Activated CD8-positive, alpha-beta memory T cell treated with anti-CD3 and anti-CD28 coated beads for 48 hours (primary cell): Measurements from ENCODE around the gene RBPJ.
"Not testable (repeated sequence)": the region's sequence is repeated elsewhere in the genome, so short reads cannot be mapped to it uniquely, and the experiment has no call there.

Source experiments
- DNase-seq, 3 experiments: peaks; one replicate each; pipeline ENCODE4 v3.0.0-alpha.2; 2020; ENCODE audit warnings: low read depth in 2 of 3, low spot score in 2 of 3

RBPJ gene

DNA sequence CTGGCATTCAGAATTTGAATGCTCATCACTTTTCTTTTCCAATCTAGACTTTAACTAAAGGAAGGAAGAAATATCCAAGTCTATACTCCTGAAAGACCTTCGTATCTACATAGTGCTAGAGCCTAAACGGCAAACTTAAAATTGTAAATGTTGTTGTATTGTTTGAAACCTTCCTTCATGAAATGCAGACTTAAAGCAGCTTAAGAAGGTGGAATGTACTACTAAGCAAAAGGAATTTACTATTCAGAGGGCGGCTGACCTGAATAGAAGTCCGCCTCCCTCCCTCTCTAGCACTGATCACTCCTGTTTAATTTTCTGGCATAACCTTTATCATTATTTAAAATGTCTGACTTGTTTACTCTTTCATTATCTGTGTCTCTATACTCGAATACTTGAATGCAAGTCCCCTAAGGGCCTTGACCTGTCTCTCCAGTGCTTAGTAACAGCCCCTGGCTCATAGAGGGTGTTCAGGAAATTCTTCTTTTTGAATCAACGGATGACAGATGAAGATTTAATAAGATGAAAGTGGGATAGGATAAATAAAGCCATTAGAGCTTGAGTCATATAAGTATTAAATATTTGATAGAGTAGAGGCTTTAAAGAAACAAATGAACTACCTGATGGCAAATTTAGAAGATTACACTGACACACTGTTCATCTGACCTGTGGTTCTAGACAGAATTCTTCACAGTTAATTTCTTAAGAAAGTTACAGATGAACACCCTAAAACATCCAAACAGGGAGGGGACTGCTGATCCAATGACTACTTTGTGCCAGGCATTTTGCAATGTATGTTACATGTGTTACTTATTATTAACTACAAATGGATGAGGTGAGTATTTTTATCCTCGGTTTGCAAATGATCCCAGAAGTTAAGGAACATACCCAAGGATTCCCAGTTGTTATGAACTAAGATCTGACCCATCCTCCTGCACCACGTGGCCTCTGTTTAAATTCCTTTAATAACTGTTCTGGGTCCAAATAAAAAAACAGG lies 20.2 kb upstream of the RBPJ start:
- DNase-seq: no peak

DNA sequence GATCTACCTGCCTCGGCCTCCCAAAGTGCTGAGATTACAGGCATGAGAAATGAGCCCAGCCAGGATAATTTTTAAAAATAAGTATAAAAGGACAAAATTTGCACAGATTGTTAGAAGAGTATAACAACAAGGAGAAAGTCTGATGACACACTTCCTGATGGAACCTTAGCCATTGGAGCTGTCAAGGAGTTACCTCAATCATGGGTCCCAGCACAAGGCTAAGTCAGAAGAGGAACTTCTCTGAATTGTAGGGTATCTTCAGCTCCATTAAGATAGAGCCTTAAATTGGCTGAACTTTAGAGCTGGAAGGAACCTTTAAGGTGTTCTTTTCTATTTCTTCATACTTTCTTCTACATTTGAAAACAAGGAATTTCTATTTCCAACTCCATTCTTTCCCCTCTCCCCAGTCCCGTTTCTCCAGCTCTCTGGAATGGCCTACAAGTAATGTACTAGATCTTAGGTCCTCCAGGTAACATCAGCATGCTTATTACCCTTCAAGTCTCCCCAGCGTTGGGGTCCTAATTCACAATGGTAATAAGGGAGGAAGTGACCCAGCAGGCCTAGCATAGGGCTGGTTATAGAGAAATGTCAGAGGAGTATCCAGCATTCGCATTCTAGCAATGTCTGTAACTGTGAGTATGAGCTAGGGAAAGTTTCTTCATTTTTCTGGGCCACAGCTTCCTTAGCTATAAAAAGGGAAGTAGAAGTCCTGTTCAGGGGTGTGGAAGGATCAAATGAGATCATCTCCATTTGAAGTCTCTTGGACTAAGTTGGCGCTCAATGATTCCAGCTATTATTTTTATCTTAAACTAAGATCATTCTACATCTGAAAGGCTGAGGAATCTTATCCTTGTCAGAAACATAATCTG lies 18.5 kb upstream of the RBPJ start:
- no peak for DNase-seq

DNA sequence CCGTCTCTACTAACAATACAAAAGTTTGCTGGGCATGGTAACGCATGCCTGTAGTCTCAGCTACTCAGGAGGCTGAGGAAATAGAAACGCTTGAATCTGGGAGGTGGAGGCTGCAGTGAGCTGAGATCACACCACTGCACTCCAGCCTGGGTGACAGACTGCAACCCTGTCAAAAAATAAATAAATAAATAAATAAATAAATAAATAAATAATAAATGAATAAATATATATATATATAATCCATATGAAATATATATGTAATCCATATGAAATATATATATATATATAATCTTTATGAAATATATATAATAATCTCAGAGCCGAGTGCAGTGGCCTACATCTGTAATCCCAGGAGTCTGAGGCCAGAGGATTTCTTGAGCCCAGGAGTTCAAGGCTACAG lies 17.8 kb upstream of the RBPJ start:
- no peak for DNase-seq

DNA sequence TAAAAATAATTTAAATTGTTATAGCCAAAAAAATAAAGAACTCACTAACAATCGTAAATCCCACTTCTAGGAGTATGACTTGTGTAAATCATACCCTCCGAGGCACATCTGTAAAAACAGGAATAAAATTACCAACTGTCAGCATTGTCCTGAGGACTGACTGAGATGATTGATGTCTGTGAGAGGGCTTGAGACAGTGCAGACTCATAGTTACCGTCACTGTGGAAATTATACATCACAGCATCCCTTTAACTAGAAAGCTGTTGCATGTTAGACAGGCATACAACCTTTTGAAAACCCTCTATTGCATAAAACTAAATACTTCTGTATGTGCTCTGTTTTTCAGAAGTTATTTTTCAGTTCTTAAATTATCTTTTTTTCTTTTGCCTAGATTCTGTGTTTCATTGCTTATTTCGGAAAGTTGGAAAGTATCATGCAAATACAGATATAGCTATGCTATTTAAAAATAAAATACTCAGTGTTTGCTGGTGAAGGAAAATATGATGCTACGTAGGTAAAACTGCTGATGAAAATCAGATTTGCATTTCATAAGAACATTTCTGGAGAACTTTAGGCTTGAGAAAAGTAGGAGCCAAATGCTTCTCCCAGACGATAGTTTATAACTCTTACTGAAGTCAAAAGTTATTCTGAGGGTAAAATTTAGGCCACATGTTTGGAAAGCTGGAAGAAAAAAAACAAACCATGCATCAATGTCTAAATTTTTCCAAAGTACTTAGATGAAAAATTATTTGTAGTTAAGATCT lies 13.6 kb upstream of the RBPJ start:
- DNase-seq: no peak

DNA sequence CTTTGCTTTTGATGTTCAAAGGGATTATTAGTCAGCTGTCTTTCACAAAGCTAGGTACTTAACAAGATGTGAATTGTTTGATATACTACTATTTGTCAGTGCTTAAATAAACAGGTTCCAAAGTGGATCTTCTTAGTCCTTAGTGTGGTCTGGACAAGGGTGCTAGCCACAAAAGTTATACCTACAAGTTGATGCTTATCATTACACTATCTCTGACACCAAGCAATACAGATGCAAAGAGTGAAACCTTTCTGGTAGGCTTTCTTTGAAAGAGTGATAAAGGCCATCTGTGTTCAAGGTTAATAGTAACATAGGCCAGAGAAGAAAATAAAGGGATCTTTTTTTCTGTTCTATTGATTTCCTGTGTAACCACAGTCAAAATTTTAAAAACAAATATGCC lies 12.2 kb upstream of the RBPJ start:
- no peak for DNase-seq

DNA sequence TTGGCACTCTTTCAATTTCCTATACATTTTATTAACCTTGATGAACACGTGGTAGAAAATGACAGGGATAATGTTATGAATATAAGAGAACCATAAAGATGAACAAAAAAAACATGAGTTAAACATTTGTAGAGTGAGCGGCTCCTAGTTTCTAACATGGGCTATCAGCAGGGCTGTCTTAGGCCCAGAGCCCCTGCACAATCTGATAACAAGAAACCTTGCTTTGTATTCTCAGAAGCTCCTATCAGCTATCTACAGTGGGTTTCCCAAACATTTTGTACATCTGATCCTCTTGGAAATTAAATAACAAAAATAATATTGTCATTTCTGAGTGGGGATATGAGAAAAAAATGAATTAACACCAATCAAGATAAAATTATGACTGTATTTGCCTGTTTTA lies 10.6 kb upstream of the RBPJ start:
- DNase-seq: no peak

DNA sequence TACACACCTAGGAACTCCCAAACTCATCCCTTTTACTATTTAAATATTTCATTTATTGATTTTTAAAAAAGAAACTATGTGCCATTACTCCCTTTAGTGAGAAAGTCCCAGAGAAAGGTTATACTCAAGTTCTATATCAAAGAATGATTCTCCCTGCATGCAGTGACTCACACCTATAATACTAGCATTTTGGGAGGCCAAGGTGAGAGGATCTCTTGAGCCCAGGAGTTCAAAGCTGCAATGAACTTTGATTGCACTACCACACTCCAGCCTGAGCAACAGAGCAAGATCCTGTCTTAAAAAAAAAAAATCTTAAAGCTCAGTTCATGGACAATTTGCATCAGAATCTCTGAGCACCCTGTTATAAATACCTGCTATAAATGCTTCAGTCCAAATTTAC lies 9.2 kb upstream of the RBPJ start:
- no peak for DNase-seq

DNA sequence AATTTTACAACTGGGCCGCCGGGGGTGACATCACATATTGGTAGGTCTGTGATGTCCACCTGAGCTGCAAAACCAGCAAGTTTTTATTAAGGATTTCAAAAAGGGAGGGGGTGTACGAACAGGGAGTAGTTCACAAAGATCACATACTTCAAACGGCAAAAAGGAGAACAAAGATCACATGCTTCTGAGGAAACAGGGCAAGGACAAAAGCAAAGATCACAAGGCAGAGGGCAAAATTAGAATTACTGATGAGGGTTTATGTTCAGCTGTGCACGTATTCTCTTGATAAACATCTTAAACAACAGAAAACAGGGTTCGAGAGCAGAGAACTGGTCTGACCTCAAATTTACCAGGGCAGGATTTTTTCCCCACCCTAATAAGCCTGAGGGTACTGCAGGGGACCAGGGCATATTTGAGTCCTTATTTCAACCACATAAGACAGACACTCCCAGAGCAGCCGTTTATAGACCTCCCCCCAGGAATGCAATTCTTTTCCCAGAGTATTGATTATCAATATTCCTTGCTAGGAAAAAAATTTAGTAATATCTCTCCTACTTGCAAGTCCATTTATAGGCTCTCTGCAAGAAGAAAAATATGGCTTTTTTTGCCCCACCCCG lies 5.4 kb upstream of the RBPJ start:
- DNase-seq: not testable (repeated sequence)

DNA sequence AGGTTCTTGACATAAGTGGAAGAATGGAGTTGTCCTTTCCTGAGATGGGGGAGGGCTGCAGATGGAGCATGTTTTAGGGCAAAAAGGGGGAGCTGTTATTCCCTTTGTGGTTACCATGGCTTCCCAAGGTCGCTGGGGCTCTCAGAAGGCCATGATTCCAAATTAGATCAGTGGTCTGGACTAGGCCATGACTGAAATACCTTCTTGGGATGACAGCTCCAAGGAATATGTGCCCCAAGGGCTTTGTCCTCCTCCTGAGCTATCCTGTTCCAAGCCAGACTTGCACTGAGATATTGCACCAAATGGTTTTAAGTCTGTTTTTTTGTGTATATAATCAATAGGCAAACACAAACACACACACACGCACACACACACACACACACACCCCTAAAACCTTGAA lies 3.0 kb upstream of the RBPJ start:
- no peak for DNase-seq

DNA sequence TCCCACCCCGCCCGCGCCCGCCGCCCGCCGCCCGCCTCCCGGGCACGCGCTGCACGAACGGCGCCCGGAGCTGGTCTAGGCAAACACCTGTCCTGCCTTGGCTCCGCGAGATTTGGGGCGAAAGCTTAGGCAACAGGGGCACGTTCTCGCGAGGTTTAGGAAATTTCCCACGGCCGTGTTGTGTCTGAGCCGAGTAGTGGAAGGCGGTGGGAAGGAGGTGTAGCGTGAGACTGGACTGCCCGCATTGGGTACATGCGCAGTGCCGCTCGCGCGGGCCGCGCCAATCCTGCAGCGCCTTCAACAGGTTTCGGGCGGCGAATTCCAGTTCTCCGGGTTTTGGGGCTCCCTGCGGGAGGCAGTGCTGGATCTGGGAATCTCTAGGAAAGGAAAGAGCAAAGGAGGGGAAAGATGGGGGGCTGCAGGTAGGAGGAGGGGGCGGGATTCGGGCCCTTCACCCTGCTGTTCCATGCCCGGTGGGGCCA lies 1.3 kb upstream of the RBPJ start:
- DNase-seq: peak; percentile 91 to 96 (median 96)

DNA sequence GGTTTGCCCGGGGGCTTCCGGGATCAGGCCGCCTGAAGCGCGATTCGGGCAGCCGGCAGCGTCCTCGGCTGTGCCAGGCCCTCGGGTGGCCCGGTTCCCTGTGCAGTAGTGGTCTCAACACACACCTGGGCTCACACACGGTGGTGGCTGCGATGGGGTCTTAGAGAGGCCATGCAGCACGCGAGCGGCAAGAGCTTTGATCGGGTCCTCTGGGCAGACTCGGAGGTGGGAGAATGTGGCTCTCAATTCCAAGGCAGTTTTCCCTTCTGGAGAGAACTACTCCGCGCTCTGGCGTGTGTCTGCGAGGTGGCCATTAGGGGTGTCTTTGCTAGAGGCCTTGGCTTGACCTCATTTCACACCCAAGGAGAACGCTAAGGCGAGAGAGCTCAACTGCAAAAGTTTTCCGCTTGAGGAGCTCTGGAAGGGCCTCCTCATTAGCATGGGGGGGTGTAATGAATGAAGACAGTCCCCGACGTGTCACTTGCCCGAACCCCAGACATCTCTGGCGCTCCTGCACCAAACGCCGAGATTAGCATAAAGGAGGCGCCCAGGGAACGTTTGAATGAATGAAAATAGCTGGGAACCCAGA lies 771 bp upstream of the RBPJ start:
- DNase-seq: peak in 1 of 3 experiments; percentile 32

DNA sequence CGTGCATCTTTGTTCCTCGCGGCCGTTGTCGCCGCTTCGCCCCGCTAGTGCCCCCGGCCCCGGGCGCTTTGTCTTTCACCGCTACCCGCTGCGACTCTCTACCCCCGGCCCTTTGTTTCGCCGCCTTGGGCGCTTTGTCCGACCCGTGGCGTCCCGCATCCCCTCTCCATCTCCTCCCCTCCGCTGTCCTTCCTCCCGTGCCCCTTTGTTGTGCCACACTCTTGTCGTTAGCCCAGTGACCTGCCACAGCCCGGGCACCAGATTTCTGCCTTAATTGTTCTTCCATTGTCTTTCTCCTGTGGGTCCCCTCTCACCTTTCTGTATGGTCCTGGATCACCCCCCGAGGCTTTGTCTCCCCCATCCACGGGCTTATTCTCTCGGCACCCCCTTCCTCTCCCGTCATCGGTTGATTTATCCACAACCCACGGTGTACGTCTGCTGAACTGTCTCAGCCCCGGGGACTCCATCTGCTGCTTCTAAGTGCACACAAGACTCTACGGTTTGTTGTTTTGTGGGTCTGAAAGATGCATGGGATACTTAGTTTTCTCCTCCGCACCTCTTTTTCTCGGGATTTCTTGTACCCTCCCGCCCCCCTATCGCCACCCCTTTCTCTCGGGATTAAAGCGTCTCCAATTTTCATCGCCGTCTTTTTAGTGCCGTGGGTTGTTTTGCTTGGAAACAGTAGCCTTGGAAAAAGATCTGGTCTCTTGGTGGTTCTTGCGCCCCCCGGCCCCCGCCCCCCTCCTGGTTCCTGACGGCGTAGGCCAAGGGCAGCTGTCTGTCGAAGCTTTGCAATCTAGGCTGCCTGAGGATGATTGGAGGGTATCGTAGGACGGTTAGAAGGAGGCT lies 783 bp downstream of the RBPJ start:
- DNase-seq: peak; percentile 6 to 24 (median 18)

DNA sequence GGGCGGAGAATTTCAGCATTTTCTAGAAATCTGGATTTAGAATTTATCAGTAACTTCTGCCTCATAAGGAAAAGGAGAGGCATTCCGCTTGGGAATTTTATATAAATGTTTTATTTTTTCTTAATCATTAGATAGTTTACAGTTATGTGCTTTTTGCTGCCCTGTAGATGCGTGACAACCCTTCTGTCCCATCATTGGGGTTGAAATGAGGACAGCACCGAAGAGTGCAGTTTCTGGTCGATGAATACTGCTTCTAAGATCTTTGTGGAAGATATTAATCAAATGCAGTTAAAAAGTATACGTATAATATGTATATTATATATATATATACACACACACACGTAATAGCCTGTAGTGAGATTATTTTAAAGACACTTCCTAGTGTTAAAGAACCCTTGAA lies 1.5 kb downstream of the RBPJ start:
- DNase-seq: no peak

DNA sequence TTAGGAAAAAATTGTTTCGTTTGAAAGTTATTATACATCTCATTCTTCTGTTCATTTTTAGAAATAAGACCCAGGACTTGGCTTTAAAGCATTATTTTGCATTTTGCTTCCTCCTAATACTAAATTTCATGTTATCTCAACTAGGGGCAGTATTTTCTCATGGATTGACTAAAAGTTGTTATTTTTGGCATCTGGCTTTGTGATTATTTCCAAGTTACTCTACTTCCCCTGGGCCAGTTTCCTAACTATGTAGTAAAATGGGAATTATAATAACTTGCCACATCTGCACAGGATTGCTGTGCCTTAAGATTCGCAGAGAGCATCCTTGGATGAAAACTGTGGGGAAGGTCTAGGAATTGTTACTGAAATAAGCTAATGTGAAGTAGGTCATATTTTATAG lies 3.0 kb downstream of the RBPJ start:
- DNase-seq: no peak

DNA sequence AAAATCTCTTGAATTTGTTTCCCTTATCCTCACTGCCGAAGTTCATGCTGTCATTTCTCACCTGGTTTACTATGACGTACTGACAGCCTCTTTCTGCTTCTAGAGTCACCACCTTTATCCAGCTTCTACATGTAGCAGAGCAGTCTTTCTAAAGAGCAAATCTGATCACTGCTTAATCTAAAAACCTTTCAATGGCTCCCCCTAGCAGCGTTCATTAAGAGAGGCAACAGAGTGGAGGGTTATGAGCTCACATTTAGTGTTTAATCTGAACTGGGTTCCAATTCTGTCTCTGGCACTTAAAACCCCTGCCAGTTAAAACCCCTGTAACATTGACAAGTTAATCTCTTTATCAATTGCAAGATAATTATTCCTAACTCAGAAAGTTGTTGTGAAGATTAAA lies 4.4 kb downstream of the RBPJ start:
- no peak for DNase-seq

DNA sequence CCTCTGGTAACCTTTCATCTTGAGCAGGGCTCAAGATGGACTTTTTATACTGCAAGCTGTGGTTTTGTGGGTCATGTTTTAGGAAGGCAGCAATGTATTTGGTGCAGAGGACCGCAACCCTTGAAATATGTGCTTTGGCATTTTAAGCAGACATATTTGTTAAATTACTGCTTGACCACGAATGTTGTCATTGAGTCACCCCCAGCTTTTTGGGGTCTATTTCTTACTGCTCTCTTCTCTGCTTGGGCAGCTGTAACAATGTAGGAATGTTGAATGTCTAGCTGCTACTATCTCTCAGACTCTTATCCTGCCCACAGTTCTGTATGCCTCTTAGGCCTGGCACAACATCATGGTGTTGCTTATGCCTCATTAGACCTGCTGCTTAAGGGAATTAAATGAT lies 6.0 kb downstream of the RBPJ start:
- DNase-seq: no peak

DNA sequence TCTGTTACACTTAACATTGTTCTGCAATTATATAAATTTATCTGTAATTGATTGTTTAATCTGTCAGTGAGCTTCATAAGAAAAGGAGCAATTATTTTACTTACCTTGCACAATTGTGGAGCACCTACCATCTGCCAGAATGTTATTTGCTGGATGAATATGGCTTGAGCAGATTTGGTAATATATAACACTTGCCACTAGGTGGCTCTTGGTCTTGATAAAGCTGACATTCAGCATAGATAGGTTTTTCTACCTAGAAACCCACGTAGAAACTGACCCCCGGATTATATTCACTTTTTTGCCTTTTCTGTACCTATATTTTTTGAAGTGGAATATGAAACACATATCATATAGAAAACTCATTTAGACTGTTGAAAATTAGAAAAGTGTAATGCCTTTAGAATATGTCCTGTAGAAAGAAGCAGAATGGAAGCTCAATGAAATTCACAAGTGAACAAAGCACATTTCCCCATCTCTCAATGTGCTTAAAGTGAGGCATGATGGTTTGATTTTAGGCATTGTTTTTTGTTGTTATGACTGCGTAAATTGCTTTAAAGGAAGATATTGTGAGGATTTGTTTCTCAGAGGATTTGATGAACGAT lies 9.5 kb downstream of the RBPJ start:
- no peak for DNase-seq

DNA sequence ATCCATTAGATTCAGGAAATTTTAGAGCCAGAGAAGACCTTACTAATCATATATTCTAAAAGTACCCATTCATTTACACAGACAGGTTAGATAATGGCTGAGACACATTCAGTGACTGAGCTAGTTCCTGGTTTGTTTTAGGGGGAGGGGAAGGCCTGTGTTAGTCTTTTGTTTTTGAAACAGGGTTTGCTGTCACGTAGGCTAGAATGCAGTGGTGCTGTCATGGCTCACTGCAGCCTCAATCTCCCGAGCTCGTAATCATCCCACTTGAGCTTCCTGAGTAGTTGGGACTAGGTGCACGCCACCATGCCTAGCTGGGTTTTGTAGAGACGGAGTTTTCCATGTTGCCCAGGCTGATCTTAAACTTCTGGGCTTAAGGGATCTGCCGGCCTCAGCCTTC lies 10.1 kb downstream of the RBPJ start:
- DNase-seq: no peak

DNA sequence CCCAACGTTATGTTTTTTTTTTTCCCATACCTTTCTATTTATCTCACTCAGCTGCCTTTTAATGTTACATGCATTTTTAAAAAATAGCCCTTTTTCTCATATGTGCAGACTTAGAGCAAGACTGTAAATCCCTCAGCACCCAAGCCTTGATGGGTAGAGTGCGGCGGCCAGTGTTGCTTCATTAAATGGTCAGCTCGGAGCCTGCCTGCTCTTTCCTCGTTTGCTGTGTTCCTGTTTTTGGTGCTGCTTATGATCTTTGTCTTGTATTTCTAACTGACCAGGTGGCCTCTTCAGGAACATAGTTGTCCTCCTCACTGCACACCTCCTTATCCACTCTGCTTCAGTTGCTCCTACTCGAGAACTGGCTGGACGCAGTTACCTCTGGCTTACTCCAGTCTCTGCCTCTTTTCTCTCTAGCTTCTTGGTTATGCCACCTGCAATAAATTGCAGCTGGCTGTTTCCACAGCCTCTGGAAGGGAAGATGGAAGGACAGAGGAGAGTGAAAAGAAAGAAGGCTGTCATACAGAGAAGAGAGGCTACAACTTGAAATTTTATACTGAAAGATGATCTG lies 10.7 kb downstream of the RBPJ start:
- DNase-seq: no peak
